ENCODE measurements around the gene HM13.
"Not testable (repeated sequence)": the region's sequence is repeated elsewhere in the genome, so short reads cannot be mapped to it uniquely, and the experiment has no call there.

The HM13 gene

DNA sequence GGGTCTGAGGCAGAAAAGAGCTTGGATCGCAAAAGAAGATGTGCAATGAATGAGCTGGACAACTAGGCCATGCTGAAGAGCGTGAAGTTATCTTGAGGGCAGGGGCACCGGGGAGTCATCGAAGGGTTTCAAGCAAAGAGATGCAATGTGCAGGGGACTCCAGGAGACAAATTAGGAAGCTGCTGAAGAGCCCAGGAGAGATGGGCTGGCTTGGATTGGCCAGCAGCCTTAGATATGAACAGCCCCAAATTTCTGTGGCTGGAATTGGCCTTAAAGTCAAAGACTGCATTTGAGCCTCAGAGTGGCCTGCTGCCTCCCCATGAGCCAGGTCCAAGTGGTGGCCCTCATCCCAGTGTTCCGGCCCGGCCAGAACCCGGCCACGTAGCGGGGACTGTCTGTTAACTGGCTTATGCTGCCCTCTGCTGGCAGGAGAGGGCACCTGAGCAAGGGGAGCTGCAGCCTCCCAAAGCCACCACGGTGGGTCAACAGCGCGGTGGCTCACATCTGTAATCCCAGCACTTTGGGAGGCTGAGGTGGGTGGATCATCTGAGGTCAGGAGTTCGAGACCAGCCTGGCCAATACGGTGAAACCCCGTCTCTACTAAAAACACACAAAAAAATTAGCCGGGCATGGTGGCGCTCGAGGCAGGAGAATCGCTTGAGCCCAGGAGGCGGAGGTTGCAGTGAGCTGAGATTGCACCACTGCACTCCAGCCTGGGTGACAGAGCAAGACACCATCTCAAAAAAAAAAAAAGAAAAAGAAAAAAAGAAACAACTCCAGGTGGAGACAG lies 11.2 kb upstream of the HM13 start:
- DNase-seq, result peak; percentile 65

DNA sequence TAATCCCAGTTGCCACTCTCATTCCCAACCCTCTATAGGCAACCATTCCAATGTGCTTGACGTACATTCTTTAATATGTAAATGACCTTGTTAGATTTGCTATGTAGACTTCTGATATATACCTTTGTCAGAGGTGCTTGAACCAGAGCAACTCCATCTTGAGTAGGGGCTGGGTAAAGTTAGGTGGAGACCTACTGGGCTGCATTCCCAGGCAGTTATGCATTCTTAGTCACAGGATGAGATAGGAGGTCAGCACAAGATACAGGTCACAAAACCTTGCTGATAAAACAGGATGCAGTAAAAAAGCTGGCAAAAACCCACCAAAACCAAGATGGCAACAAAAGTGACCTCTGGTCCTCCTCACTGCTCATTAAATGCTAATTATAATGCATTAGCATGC lies 8.3 kb upstream of the HM13 start:
- DNase-seq, result no peak

DNA sequence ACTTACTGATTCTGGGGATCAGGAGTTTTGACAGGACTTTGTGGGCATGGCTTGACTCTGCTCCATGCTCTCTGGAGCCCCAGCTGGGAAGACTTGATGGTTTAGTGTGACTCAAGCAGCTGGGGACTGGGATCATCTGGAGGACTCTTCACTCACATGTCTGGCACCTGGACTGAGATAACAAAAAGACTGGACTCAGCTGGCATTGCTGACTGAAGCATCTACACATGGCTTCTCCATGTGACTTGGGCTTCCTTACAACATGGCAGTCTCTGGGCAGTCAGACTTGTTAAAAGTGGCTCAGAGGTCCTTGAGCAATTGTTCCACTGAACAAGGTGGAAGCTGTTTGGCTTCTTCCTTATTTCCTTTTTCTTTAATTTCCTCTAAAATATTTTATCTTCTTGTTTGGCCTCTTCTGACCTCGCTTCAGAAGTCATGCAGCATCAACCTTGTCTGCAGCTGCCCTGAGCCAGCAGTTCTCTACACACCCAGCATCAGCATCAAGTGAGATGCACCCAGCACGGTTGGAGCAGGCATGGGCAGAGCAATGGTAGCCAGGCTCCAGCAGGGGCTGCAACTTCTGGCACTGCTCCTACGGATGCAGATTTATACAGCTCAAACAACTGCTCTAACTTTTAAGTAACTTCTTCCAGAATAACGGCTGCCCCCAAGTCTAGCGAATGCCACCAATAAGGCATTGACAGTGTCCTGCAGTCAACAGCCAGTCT lies 5.6 kb upstream of the HM13 start:
- no peak for DNase-seq

DNA sequence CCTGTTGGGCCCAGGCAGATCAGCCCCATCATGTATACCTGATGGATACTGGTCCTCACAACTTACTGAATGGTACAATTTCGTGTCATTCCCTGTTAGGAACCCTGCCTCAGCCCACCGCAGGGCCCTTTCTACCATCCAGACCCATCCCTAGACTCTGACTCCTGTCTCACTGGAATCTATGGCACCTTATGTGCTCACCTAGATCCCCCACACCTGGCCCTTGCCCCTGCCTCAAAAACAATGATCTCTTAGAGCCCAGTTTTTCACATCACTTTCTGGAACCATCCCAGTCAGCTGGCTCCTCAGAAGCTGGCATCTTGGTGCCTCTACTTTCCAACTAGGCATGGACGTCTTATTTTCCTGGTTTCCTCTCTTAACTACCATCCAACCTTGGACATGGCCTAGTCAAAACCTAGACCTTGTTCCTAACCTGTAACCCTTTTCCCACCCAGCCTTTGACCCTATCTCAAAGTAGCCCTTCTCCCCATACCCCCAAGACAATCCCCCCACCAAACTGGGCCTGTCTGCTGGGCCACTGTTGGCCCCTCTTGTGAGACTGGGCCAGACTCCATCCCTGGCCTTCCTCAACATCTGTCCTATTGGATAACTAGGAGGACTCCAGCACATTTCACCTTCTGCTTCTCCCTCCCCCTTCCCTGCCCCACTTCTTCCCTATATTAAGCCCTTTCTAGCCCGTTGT lies 981 bp downstream of the HM13 start:
- no peak for DNase-seq

DNA sequence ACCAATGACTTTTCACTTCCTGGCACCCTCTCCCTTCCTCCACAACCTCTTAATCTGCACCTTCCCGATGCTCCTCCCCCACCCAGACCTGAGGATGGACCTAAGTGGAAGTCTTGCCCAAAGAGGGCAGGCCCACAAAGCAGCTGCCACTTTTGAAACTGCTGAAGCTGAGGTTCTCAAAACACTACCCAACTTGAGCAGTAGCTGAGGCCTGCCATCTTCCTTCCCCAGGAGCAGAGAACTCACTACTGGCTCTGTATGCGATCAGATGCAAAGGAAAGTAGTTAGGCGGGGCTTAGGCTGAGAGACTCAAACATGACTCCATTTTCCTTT lies 1.5 kb downstream of the HM13 start:
- DNase-seq, result no peak

DNA sequence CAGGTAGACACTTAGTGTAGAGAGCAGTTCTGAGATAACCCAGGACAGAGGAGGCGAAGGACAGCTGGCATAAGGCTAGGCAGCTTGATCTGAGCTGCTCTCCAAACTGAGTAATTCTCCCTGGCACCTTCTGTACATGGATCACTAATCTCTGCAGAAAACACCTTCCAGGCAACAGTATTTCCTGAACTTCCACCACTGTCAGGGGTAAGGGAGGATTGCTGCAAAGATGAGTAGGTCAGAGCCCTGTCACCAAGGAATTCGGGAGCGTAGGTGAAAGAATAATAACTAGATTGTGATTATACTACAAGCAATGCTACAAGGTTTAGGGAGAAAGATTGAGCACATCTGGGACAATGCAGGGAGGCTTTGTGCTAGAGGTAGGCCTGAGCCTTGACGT lies 1.9 kb downstream of the HM13 start:
- no peak for DNase-seq

DNA sequence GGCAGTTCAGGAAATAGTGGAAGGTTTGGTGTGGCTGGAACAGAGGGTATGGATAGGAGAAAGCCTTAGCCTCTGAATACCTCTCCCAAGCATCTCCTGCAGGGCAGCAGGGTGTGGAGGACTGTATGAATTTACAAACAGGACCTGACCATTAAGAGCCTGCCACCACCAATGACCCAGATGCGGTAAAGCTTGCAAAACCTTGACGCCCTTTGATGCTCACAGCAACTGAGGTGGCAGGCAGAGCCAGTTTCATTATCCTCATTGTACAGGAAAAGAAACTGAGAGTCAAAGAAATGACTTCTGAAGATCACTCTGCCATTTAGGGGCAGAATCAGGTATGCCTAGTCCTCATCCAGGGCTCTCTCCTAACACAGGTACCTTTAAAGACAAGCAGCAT lies 2.4 kb downstream of the HM13 start:
- no peak for DNase-seq

DNA sequence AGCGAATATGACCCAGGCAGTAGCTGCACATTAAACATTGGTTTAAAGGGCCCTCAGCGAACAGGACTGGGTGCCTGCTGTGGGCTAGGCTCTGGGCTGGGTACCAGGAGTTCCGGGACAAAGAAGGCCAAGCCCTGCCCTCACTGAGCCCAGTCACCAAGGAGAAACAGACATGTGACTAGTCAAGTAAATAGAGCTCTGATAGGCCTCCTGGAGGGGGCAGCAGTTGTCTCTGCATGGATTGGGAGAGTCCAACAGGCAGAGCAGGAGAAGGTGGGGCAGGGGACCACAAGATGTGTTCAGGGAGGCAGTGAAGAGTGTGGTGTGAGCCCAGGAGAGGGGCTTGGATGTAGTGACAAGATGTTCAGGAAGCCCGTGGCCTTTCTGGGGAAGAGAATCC lies 3.1 kb downstream of the HM13 start:
- no peak for DNase-seq

DNA sequence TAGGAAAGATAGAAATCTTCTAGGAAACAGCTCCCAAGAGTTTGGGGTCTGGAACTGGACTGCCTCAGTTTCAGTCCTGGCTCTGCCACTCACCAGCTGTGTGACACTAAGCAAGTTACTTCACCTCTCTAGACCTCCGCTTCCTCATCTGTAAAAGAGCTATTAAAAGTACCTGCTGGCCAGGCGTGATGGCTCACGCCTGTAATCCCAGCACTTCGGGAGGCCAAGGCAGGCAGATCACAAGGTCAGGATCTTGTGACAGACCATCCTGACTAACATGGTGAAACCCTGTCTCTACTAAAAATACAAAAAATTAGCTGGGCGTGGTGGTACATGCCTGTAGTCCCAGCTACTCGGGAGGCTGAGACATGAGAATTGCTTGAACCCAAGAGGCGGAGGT lies 7.0 kb downstream of the HM13 start:
- DNase-seq, result not testable (repeated sequence)

DNA sequence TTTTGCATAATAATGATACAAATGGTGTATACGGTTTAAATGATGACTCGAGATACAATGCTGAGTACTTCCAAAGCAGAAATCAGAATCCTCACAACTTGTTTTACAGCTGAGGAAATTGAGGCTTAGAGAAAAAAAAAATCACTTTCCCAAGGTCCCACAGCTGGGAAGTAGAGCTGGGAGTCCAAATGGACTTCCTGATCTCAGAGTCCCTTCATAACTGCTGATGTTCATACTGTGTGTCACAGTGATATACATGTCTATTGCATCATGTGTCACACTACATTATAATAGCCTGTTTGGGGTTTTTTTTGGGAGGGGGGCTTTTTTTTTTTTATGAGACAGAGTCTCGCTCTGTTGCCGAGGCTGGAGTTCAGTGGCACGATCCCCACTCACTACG lies 8.5 kb downstream of the HM13 start:
- DNase-seq, result no peak

DNA sequence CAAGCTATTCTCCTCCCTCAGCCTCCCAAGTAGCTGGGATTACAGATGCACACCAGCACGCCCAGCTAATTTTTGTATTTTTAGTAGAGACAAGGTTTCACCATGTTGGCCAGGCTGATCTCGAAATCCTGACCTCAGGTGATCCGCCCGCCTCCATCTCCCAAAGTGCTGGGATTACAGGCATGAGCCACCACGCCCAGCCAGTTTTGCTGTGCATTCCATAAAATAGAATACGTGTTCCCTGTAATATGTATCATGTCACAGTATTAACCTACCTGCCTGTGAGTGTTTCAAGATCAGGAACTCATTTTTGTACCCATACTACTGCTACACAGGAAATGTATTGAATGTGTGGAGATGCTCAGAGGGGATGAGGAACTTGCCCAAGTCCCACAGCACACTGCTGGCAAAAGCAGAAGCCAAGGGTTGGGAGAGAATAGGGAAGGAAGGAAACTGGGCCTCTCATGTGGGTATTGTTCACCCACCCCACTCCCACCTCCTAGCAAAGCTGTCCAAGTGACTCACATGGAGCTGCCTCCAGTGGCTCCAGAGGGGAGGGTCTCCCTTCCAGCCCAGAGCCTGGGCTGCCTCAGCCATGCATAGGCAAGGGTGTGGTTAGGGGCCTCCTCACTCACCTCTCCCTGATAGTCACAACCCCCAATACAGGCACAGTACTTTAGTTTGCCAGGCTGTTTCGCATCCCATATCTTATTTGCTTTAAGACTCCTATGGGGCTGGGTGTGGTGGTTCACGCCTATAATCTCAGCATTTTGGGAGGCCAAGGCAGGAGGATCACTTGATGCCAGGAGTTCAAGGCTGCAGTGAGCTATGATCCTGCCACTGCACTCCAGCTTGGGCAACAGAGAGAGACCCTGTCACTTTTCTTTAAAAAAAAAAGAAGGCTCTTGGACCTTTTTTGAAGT lies 9.4 kb downstream of the HM13 start:
- DNase-seq, result no peak

DNA sequence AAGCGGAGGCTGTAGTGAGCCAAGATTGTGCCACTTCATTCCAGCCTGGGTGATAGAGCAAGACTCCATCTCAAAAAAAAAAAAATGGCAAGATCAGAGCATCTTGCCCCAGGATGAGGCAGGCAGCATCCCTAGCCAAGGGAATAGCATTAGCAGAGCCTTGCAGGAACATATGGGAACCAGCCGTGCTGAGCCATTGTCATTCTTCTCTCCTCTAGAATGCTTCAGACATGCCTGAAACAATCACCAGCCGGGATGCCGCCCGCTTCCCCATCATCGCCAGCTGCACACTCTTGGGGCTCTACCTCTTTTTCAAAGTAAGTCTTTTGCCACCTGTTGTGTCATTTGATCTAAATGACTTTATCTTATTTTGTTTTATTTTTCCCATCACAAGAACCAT lies 13.0 kb downstream of the HM13 start:
- no peak for DNase-seq

DNA sequence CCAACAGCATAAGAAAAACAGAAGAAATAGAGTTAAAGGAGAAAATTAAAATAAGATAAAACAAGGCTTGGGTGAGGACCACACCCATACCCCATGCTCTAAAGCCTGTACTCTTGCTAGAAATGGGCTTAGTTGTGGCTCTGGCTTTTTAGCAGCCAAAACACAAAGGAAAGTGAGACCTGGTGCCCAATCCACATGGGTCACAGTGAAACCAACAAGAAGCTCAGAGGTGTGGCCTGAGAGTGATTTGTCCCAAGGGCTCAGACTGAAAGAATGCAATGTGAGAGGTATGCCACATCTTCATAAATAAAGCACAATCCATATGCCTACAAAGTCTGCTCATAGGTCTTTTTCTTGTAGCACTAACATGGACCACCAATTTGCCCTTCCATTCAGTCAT lies 21.1 kb downstream of the HM13 start:
- no peak for DNase-seq

DNA sequence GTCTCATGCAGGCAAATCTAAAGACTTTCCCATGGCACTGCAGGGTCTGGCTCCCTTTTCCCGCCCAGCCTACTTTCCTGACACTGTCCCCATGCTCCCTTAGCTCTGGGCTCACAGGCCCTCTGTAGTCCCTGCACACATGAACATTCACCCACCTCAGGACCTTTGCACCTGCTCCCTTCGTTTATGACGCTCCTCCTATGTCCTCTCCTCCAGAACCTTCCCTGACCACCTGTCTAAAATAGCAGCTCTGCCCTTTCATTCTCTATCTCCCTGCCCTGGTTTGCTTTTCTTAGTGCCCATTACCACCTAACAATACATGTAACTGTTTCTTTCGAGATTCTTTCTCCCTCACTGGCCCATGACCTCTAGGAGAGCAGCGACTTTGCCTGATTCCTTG lies 22.3 kb downstream of the HM13 start:
- DNase-seq, result no peak

DNA sequence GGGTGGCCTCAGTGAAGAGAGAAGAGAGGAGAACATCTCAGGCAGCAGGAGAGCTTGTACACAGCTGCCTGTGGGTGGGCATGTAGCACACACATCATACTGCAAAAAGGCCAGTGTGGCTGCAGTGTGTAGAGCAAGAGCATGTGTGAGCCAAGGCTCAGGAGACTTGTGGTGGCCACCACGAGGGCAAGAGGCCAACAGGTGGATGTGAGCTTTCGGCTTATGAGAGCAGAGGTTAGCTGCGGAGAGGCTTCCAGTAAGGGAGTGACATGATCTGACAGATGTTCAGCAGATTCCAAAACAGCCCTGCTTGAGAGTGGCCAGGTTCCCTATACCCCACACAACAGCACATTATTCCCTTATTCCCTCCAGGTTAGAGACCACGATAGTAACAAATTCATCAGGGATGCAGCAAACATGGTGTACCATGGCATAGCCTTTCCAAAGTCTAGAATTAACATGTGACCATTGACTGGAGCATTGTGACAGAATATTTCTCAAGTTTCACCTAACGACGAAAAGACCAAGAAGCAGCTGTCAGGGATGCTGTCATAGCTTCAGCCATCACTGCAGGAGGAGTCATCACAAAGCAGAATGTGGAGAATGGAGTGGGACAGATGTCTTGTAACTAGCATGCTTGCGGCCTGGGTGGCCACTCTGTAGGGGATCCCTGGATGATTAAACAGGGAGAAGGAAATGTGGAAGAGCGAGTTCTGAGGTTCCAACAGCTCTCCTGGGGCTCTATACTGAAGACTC lies 23.1 kb downstream of the HM13 start:
- no peak for DNase-seq

DNA sequence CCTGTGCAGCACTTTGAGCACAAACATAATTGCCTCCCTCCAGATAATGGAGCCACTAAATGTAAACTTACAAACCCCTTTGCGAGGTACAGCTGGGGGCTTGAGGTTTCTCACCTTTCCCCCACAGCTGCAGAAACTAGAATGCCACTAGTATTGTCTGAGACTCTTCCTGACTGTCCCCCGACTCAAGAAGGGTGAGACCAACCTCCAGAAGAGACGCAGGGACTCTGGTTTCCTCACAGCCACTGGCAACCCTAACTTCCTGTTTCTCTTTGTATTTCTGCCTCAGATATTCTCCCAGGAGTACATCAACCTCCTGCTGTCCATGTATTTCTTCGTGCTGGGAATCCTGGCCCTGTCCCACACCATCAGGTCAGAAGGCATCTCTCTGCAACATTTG lies 23.6 kb downstream of the HM13 start:
- DNase-seq, result no peak

DNA sequence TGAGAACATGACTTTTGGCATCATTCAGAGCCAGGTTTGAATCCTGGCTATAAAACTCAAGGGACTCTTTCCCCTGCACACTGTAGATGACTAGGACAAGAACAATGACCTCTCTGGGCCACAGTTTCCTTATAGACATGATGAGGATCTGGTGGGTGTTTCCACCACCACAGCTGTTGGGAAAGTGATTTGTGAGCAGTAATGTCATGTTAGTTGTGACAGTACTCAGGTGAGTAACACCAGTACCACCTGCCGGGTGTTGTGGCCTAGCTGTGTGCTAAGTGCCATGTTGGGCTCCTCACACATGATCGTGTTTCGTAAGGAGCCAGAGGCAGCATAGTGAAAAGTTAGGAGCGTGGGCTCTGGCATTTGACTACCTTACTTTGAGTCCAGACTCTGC lies 24.1 kb downstream of the HM13 start:
- no peak for DNase-seq

DNA sequence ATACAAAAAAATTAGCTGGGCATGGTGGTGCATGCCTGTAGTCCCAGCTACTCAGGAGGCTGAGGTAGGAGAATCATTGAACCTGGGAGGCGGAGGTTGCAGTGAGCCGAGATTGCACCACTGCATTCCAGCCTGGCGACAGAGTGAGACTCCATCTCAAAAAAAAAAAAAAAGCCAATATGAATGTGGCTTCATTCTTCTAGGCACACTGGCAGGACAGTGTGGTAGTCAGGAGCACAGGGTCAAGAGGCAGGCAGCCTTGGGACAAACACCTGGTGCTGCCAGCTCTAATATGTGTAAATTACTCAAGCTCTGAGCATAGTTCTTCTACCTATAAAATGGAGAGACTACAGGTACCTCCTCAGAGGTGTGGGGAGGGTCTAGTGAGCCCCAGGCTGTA lies 25.4 kb downstream of the HM13 start:
- DNase-seq, result not testable (repeated sequence)

DNA sequence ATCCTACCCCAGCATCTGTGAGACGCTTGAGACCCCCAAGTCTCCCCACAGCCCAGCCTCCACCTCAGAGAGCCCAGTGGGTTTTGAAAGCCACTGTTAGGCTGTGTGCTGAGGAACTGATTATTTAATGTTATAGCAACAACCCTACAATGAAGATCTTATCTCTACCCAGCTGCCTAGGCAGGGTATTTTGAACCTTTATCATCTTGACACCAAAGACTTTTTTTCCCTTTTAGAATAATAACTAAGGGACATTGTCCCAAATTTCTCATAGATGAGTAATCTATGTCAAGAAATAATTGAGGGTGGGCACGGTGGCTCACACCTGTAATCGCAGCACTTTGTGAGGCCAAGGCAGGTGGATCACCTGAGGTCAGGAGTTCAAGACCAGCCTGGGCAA lies 26.2 kb downstream of the HM13 start:
- no peak for DNase-seq

DNA sequence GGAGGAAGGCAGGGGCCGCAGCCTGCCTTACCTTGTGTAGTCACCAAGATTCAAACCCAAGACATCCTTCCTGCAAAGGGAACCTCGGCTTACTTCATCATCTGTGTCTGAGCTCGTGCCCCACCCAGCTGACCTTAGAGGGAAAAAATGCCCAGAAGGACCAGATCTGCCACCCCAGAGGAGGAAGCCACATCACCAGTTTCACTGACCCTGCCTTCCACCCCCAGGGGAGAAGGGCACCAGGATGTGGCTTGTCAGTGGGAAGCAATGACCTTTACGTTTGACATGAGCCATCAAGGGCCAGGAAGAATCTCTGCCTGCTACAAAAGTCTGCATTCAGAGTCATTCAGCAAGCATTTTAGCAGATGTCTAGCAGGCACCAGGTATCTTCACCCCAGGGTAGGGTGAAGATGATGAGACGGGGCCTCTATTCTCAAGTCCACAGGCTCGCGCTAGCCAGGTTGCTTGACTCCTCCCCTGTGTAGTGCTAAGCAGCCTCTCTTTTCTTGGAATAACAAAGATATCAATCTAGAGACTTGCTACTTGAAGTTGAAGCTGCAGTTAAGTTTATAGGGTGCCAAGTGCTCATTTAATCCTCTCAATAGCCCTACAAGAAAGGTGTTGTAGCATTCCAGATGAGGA lies 28.1 kb downstream of the HM13 start:
- no peak for DNase-seq

DNA sequence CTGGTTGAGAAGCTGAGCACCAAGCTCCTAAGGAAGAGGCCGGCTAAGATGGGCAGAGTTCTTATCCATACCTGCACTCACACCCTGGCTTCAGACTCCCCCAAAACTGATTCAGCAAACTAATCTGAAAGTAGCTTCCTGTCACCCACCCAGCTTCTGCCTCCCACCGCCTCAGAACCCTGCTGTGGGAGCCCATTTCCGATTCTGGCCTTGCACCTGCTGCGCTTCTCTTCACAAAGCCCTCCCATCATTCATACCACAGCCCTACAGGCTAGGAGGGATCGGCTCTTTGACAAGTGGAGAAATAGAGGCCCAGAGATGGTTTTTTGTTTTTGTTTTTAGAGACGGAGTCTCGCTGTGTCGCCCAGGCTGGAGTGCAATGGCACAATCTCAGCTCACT lies 28.7 kb downstream of the HM13 start:
- no peak for DNase-seq

Data from NCI-H2171 (cell line).